ENCODE measurements around the gene ZDHHC24.

ZDHHC24 gene

DNA sequence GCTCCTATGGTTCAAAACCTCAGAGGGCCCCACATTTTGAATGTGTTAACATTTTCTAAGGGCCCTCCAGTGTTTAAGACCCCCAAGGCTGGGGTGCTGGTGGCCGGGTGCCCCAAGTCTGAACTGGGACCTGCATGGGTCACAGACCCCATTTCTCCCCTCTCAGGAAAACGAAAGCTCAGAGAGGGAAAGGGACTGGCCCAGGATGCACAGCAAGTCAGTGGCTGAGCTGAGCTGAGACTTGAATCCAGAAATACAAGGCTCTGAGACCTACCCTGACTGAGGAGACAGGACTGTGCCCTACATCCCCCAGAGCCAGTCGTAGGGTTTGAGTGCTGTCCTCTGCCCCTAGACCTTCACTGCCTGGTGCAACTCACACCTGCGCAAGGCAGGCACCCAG lies 5.0 kb upstream of the ZDHHC24 start:
- FAIRE-seq, result no peak
- TF ChIP-seq, protein P1, sequence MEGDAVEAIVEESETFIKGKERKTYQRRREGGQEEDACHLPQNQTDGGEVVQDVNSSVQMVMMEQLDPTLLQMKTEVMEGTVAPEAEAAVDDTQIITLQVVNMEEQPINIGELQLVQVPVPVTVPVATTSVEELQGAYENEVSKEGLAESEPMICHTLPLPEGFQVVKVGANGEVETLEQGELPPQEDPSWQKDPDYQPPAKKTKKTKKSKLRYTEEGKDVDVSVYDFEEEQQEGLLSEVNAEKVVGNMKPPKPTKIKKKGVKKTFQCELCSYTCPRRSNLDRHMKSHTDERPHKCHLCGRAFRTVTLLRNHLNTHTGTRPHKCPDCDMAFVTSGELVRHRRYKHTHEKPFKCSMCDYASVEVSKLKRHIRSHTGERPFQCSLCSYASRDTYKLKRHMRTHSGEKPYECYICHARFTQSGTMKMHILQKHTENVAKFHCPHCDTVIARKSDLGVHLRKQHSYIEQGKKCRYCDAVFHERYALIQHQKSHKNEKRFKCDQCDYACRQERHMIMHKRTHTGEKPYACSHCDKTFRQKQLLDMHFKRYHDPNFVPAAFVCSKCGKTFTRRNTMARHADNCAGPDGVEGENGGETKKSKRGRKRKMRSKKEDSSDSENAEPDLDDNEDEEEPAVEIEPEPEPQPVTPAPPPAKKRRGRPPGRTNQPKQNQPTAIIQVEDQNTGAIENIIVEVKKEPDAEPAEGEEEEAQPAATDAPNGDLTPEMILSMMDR (IDR thresholded peaks at IDR 0.05; ENCODE audit: insufficient read depth, missing control alignments), result no peak
- DNase-seq (ENCODE audit: insufficient read length, low spot score), result no peak

DNA sequence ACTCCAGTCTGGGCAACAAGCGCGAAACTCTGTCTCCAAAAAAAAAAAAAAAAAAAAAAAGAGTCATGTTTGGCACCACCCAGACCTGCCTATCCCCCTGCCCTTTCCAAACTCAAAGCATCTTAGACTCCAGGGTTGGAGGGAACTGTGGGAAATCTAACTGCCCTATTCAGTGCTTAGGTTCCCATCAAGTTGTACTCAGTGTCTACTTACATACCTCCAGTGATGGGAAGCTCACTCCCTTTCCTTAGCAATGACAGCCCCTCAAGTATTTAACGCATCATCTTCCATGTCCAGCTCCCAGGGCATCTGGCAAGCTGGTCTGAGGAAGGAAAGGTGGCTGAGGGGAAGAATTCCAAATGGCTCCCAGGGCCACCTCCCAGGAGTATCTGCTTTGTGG lies 3.8 kb upstream of the ZDHHC24 start:
- DNase-seq (ENCODE audit: insufficient read length, low spot score) (no peak), FAIRE-seq (no peak)
- TF ChIP-seq, protein P1 (IDR thresholded peaks at IDR 0.05; ENCODE audit: insufficient read depth, missing control alignments), result no peak

DNA sequence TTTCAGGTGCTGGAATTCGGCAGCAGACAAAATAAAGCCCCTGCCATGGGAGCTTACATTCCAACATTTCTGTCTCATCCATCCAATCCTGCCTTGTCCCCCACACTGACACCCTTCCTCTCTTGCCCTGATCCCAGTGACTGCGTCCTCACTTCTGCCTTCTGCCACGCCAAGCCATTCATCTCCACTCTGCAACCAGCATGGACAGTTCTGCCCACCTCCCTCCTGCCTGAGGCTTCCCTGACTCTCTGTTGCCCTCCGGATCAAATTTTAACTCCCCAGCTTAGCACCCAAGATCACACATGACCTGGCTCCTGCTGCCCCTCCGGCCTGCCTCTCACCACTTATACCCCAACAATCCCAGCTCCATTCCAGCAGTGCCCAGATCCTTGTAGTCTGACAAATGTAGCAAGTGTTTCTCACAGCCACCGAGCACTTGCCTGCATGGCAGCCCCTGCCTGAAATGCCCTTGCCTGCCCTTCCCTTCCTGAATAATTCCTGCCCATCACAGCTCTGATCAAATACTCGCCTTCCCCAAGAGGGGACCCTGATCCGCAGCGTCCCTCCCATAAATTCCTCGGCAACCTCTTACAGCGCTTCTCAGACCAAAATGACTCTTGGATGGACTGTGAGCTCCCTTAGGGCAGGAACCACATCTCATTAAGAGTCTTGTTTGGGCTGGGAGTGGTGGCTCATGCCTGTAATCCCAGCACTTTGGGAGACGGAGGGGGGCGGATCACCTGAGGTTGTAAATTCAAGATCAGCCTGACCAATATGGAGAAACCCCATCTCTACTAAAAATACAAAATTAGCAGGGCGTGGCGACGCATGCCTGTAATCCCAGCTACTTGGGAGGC lies 3.2 kb upstream of the ZDHHC24 start:
- no peak for FAIRE-seq
- DNase-seq (ENCODE audit: insufficient read length, low spot score), result no peak
- TF ChIP-seq, protein P1 (IDR thresholded peaks at IDR 0.05; ENCODE audit: insufficient read depth, missing control alignments), result no peak

DNA sequence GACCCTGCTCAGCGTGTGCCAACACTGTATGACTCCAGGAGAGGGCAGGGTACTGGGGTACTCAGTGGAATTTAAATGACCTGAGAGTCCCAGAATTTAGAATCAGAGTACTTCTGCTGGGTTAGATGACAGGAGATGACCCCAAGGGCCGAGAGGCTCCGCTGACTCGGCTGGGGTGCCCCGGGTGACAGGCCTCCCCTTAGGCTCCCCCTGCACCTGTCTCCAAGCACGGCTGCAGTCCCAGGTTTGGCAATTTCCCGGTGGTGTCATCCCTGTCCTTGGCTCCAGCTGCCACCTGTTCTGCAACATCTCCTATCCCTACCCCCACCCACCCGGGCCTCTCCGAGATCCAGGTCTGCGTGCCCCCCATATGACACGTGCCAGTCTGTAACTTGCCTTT lies 2.2 kb upstream of the ZDHHC24 start:
- no peak for DNase-seq (ENCODE audit: insufficient read length, low spot score)
- FAIRE-seq, result no peak
- TF ChIP-seq, protein P1 (IDR thresholded peaks at IDR 0.05; ENCODE audit: insufficient read depth, missing control alignments), result no peak

DNA sequence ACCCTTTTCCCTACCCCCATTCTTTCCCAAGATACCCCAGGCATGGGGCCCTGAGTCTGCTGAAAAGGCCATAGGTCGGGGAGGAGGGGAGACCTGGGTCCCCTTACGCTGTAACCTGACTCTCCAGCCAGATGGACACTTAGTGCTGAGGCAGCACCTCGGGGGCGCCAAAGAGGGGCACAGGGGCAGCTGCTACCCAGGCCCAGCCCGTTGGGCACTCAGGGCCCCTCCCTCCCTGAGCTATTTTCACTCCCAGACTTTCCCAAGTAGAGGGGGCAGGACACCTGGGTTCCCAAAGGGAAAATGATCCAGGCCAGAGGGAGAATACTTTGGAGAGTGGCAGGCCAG lies 1.8 kb upstream of the ZDHHC24 start:
- no peak for FAIRE-seq
- DNase-seq (ENCODE audit: insufficient read length, low spot score), result no peak
- TF ChIP-seq, protein P1 (IDR thresholded peaks at IDR 0.05; ENCODE audit: insufficient read depth, missing control alignments), result no peak

DNA sequence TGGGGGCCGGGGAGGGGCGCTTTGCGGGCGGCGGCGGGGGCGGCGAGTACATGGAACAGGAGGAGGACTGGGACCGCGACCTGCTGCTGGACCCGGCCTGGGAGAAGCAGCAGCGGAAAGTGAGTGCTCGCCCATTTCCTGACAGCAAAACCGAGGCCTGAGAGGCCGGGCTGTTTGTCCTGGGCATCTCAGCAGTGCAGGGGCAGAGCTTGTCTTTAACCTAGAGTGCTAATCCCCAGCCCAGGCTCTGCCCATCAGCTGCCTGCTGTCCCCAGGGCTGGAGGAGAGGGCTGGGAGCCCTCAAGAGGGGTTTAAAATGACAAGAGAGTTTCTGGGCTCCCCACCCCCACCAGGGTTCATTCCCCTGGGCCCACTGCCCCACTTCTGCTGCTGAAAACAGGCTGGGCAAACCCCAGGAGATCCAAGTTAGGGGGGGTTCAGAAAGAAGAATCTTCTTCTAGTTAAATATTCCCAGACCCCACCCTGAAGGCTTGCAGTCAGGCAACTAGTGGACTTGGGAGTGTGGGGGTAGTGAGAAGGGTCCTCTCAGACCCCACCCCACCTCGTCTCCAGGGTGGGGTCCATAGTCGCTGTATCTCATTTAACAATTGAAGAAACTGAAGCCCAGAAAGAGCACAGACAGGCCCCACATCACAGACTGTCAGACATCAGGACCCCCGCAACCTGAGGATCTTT lies 1.3 kb upstream of the ZDHHC24 start:
- FAIRE-seq (no peak), DNase-seq (ENCODE audit: insufficient read length, low spot score) (no peak)
- TF ChIP-seq, protein P1 (IDR thresholded peaks at IDR 0.05; ENCODE audit: insufficient read depth, missing control alignments), result no peak
